ENCODE data around the gene GAK.

The GAK gene

DNA sequence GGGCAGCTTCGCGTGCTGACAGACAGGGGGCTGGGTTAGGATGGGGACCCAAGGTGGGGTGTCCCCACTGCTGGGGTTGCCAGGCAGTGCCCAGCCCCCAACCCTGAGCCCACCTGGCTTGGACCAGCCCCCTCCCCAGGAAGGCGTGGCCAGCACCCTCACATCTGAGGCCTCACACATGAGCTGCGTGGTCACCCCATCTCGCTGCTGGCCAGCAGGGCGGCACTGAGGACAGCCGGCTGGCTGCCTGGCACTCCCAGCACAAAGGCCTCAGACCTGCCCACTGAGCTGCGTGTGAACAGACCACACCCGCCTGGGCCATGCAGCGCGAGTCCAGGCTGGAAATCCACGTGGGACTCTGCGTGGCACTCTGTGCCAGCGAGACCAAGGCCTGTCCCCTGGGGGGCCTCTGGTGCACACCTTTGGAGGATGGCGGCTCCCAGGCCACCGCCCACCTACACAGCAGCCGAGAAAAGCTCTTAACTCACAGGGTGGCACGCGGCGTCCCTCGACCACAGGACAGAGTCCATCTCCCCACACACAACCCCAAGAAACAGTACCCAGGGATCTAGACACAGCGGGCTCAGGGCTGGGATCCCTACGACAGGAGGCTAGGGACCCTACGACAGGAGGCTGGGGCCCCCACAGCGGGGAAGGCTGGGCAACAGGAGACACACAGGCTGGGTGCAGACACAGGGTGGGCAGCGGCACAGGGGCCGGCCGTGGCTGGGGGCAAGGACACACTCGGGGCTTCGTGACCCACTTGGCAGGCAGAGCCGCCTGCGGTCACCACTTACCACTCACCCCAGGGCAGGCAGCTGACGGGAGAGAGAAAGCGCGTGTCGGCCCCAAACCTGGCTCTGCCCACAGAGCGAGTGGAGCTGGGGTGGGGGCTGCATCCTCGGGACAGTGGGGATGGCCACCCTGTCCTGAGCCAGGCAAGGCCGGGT is 31.4 kb upstream of the GAK start:
- no peak overlapping the region for H3K9ac ChIP-seq (ENCODE audit: low read length in 5 of 5)
- no peak overlapping the region for H3K27ac ChIP-seq (ENCODE audit: low read depth, low read length)
- no peaks in the 10 kb centered on the region for H3K9me3 ChIP-seq (ENCODE audit: control insufficient read depth in 5 of 5, low read length in 5 of 5)
- peaks cover 0 to 1% (median 0%) of the 10 kb centered on the region in 5 donors for H3K27me3 ChIP-seq (ENCODE audit: control insufficient read depth in 5 of 5, insufficient read depth in 4 of 5, low read length in 5 of 5)
- H3K4me1 ChIP-seq (ENCODE audit: control insufficient read depth in 5 of 5, insufficient read depth in 5 of 5, low read length in 5 of 5) = no peaks in the 10 kb centered on the region
- no peak overlapping the region for H3K4me3 ChIP-seq (ENCODE audit: low read depth in 1 of 5, low read length in 5 of 5)
- peaks cover 0 to 83% (median 63%) of the 10 kb centered on the region in 5 donors for H3K36me3 ChIP-seq (ENCODE audit: control insufficient read depth in 5 of 5, insufficient read depth in 5 of 5, low read length in 5 of 5)

DNA sequence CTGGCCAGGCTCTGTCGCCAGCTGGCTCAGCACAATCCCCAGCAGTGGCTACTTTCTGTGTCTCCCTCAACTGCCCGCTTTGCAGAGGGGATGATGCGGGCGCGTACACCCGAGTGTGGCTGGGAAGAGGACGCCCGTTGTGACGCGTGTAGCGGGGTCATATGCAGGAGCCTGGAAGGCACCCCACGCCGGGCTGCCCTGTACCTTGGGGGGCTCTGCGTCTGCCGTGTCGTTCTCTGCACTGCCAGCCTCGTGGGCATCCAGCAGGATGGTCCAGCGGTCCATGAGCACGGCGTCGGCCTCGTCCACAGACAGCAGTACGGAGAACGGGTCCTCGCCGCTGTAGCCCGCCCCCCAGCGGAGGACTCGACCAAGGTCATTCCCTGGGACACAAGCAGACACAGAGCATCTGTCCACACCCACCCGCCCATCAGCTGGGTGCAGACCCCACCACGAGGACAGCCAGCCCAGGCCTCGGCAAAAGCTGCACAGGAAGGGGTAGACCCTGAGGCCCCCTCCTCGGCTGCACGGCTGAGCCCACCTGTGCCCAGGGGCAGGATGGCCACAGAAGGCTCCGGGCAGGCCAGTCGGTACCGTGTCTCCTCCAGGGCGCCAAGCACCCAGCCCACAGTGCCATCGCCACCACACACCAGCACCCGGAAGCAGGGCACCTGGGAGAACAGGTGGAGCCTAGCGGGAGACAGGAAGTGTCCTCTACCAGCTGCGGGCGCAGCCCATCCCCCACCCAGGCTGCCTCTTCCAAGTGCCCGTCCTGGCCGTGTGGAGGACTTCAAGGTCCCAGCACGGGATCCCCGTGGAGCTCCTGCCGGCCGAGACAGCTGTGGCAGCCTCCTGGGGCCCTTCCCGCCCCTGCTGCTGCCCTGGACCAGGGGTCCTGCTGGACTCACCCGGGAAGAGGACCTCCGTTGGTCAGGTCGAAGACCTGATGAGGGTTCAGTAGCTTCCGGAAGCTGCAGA is 30.4 kb upstream of the GAK start:
- Histone ChIP-seq H3K9ac (ENCODE audit: low read length in 5 of 5) (no peak overlapping the region), H3K27ac (ENCODE audit: low read depth, low read length) (no peak overlapping the region), H3K9me3 (ENCODE audit: control insufficient read depth in 5 of 5, low read length in 5 of 5) (no peaks in the 10 kb centered on the region), H3K27me3 (ENCODE audit: control insufficient read depth in 5 of 5, insufficient read depth in 4 of 5, low read length in 5 of 5) (no peaks in the 10 kb centered on the region), H3K4me1 (ENCODE audit: control insufficient read depth in 5 of 5, insufficient read depth in 5 of 5, low read length in 5 of 5) (no peaks in the 10 kb centered on the region), H3K36me3 (ENCODE audit: control insufficient read depth in 5 of 5, insufficient read depth in 5 of 5, low read length in 5 of 5) (peaks cover 0 to 93% (median 73%) of the 10 kb centered on the region in 5 donors), H3K4me3 (ENCODE audit: low read depth in 1 of 5, low read length in 5 of 5) (no peak overlapping the region)

DNA sequence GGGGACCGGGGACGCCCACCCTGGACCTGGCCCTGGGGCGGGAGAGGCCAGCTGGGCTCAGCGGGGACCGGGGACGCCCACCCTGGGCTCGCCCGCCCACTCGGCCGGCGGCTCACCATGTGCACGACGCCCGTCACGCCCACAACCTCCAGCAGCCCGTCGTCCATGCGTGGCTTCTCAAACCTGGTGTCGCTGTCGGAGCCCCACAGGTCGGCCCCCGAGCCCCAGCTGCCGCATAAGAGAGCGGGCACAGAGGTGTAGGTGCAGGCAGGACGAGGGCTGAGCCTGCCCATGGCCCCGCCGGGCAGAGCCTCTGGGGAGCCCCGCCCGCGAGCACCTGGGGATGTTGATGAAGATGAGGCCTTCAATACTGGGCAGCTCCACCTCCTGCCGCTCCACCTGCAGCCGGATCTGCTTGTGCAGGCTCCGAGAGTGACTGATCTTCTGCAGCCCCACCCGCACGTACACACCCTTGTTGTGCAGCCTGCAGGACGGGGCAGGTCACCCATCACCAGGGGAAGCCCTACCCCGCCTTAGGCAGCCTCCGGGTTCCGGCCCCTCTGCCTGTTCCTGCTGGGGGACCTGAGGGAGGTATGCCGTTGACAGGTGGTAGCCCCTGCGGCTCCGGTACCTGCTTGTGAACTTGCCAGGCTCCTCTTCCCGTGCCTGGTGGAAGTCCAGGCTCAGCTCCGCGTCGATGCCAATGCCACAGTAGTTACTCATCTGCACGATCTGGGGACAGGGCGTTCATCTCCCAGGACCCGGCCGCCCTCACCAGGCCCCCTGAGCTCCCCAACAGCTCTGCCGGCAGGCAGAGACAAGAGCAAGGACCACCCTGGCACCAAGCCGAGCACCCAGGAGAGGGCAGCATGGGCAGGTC is 29.5 kb upstream of the GAK start:
- H3K4me1 ChIP-seq (ENCODE audit: control insufficient read depth in 5 of 5, insufficient read depth in 5 of 5, low read length in 5 of 5) = no peaks in the 10 kb centered on the region
- H3K27me3 ChIP-seq (ENCODE audit: control insufficient read depth in 5 of 5, insufficient read depth in 4 of 5, low read length in 5 of 5) = no peaks in the 10 kb centered on the region
- H3K27ac ChIP-seq (ENCODE audit: low read depth, low read length) = no peak overlapping the region
- H3K36me3 ChIP-seq (ENCODE audit: control insufficient read depth in 5 of 5, insufficient read depth in 5 of 5, low read length in 5 of 5) = peaks cover 0 to 89% (median 74%) of the 10 kb centered on the region in 5 donors
- H3K4me3 ChIP-seq (ENCODE audit: low read depth in 1 of 5, low read length in 5 of 5) = no peak overlapping the region
- H3K9ac ChIP-seq (ENCODE audit: low read length in 5 of 5) = no peak overlapping the region
- H3K9me3 ChIP-seq (ENCODE audit: control insufficient read depth in 5 of 5, low read length in 5 of 5) = no peaks in the 10 kb centered on the region

DNA sequence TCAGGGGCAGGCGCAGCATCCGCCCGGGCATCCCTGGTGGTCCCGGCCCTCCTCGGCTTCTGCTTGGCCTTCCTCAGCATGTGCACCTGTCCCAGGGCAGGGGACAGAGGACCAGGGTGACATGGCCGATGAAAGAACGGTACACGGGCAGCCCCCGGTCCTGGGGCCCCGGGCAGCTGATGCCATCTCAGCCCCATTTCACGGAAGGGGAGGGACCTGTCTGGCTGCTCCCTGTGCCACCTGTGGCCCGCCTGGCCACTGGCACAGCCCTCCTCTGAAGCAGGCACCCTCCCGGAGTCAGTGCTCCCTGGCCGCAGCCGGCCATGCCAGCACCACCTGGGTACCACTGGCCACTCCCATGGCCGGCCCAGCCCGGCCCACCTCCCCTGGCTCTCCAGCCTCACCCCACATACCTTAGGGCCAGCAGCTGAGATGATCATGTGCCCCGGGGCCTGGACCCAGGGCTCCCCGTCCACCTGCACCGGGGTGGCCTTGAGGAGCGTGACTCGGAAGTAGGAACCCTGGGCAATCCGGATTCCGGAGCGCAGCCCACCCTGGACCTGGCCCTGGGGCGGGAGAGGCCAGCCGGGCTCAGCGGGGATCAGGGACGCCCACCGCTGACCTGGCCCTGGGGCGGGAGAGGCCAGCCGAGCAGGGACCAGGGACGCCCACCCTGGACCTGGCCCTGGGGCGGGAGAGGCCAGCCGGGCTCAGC is 28.7 kb upstream of the GAK start:
- Histone ChIP-seq H3K4me1 (ENCODE audit: control insufficient read depth in 5 of 5, insufficient read depth in 5 of 5, low read length in 5 of 5) (no peaks in the 10 kb centered on the region), H3K27ac (ENCODE audit: low read depth, low read length) (no peak overlapping the region), H3K9me3 (ENCODE audit: control insufficient read depth in 5 of 5, low read length in 5 of 5) (no peaks in the 10 kb centered on the region), H3K4me3 (ENCODE audit: low read depth in 1 of 5, low read length in 5 of 5) (no peak overlapping the region), H3K27me3 (ENCODE audit: control insufficient read depth in 5 of 5, insufficient read depth in 4 of 5, low read length in 5 of 5) (no peaks in the 10 kb centered on the region), H3K9ac (ENCODE audit: low read length in 5 of 5) (no peak overlapping the region), H3K36me3 (ENCODE audit: control insufficient read depth in 5 of 5, insufficient read depth in 5 of 5, low read length in 5 of 5) (peaks cover 0 to 84% (median 67%) of the 10 kb centered on the region in 5 donors)

DNA sequence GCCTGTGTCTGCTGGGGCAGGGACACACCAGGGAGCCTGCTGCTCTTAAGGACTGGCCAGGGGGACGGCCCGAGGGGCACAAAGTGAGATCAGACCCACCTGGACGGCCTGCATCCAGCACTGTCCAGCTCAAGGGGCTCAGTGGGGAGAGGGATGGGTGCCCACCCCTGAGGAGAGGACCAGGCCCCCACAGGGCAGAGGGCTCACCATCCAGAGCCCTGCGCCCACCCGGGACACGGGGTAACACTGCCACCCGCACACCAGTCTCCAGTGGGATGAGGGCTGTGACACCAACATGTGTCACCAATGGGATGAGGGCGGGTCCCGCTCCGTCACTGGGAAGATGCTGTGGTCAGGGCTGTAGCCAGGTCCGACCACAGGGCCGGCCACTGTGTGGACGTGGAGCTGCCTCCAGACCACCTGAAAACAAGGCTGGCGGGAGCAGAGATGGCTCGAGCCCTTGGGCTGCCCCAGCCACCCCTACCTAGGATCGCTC is 28.1 kb upstream of the GAK start:
- H3K36me3 ChIP-seq (ENCODE audit: control insufficient read depth in 5 of 5, insufficient read depth in 5 of 5, low read length in 5 of 5) = peaks cover 0 to 84% (median 67%) of the 10 kb centered on the region in 5 donors
- no peak overlapping the region for H3K9ac ChIP-seq (ENCODE audit: low read length in 5 of 5)
- H3K27ac ChIP-seq (ENCODE audit: low read depth, low read length) = no peak overlapping the region
- no peaks in the 10 kb centered on the region for H3K4me1 ChIP-seq (ENCODE audit: control insufficient read depth in 5 of 5, insufficient read depth in 5 of 5, low read length in 5 of 5)
- H3K27me3 ChIP-seq (ENCODE audit: control insufficient read depth in 5 of 5, insufficient read depth in 4 of 5, low read length in 5 of 5) = no peaks in the 10 kb centered on the region
- no peak overlapping the region for H3K4me3 ChIP-seq (ENCODE audit: low read depth in 1 of 5, low read length in 5 of 5)
- H3K9me3 ChIP-seq (ENCODE audit: control insufficient read depth in 5 of 5, low read length in 5 of 5) = no peaks in the 10 kb centered on the region

DNA sequence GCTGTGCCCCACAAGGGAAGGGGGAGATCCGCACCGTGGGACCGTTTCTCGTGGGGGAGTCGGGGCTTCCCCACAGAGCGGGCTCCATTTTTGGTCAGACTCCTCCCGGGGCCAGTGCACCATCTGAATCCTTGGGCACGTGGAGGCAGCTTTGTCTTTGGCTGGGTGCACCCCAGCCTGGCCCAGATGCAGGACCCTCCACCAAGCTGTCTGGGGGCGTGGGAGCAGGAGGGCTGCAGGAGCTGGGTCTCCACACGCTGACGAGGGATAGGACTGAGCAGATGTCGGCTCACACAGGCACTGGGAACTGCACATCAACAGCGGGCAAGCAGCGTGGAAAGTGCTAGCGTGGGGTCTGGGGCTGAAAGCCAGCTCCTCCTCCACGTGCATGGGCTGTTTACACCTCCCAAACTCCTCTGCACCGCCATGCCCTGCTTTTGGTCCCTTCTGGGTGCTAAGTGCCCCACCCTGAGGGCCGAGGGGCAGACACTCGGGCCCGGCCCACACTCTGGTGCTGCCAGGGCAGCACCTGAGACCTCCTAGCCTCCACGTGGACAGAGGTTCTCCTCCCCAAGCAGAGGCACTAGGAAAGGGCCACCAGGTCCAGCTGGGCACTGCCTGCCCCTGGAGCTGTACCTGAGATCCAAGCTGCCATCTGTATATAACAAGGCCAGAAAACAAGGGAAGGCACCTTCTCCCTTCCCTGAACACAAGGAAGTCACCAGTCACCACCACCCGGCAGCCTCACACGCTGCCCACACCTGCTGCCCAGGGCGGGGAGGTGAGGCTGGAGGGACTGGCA is 27.4 kb upstream of the GAK start:
- H3K4me1 ChIP-seq (ENCODE audit: control insufficient read depth in 5 of 5, insufficient read depth in 5 of 5, low read length in 5 of 5) = no peaks in the 10 kb centered on the region
- no peaks in the 10 kb centered on the region for H3K27me3 ChIP-seq (ENCODE audit: control insufficient read depth in 5 of 5, insufficient read depth in 4 of 5, low read length in 5 of 5)
- H3K4me3 ChIP-seq (ENCODE audit: low read depth in 1 of 5, low read length in 5 of 5) = no peak overlapping the region
- no peaks in the 10 kb centered on the region for H3K9me3 ChIP-seq (ENCODE audit: control insufficient read depth in 5 of 5, low read length in 5 of 5)
- H3K36me3 ChIP-seq (ENCODE audit: control insufficient read depth in 5 of 5, insufficient read depth in 5 of 5, low read length in 5 of 5) = peaks cover 0 to 84% (median 67%) of the 10 kb centered on the region in 5 donors
- no peak overlapping the region for H3K27ac ChIP-seq (ENCODE audit: low read depth, low read length)
- no peak overlapping the region for H3K9ac ChIP-seq (ENCODE audit: low read length in 5 of 5)

DNA sequence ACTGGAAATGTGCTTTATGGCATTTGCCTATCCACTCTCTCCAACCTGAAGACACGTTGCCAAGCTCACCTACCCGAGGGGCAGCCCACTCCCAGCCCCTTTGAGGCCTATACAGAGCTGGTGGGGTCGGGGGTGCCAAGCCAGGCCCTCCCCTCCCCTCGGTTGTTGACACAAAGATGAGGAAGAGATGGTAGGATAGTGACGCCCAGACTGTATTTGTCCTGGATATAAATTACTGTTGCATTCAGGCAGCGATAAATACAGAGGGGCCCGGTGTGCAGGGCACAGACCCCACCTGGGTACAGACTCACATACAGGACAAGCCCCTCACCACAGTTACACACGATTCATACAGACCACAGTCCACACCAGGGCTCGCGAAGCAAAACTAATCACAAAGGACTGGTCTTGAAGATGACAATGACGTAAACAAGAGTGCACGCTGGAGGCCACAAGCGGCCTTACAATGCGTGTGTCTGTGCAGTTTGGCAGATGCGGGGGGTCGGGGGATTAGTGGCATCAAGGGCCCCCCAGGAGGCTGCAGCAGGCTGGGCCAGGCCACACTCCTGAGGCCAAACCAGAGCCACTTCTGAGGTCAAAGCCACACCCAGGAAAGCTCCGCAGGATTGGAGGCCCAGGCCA is 26.7 kb upstream of the GAK start:
- no peak overlapping the region for H3K4me3 ChIP-seq (ENCODE audit: low read depth in 1 of 5, low read length in 5 of 5)
- no peaks in the 10 kb centered on the region for H3K9me3 ChIP-seq (ENCODE audit: control insufficient read depth in 5 of 5, low read length in 5 of 5)
- H3K27ac ChIP-seq (ENCODE audit: low read depth, low read length) = no peak overlapping the region
- H3K27me3 ChIP-seq (ENCODE audit: control insufficient read depth in 5 of 5, insufficient read depth in 4 of 5, low read length in 5 of 5) = no peaks in the 10 kb centered on the region
- H3K4me1 ChIP-seq (ENCODE audit: control insufficient read depth in 5 of 5, insufficient read depth in 5 of 5, low read length in 5 of 5) = no peaks in the 10 kb centered on the region
- H3K9ac ChIP-seq (ENCODE audit: low read length in 5 of 5) = no peak overlapping the region
- peaks cover 0 to 86% (median 64%) of the 10 kb centered on the region in 5 donors for H3K36me3 ChIP-seq (ENCODE audit: control insufficient read depth in 5 of 5, insufficient read depth in 5 of 5, low read length in 5 of 5)

DNA sequence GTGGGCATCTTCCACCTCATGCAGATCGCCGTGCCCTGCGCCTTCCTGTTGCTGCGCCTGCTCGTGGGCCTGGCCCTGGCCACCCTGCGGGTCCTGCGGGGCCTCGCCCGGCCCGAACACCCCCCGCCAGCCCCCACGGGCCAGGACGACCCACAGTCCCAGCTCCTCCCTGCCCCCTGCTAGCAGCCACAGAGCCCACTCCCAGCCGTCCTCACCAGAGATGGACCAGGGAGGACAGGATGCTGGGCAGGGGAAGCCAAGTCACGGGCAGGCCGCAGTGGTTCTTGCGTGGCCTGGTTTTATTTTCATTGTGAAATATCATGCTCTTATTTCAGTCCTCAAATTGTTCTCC is 26.2 kb upstream of the GAK start:
- no peak overlapping the region for H3K27ac ChIP-seq (ENCODE audit: low read depth, low read length)
- H3K27me3 ChIP-seq (ENCODE audit: control insufficient read depth in 5 of 5, insufficient read depth in 4 of 5, low read length in 5 of 5) = no peaks in the 10 kb centered on the region
- H3K4me3 ChIP-seq (ENCODE audit: low read depth in 1 of 5, low read length in 5 of 5) = no peak overlapping the region
- no peaks in the 10 kb centered on the region for H3K4me1 ChIP-seq (ENCODE audit: control insufficient read depth in 5 of 5, insufficient read depth in 5 of 5, low read length in 5 of 5)
- H3K9me3 ChIP-seq (ENCODE audit: control insufficient read depth in 5 of 5, low read length in 5 of 5) = no peaks in the 10 kb centered on the region
- peaks cover 0 to 87% (median 67%) of the 10 kb centered on the region in 5 donors for H3K36me3 ChIP-seq (ENCODE audit: control insufficient read depth in 5 of 5, insufficient read depth in 5 of 5, low read length in 5 of 5)
- H3K9ac ChIP-seq (ENCODE audit: low read length in 5 of 5) = no peak overlapping the region

Data from subcutaneous abdominal adipose tissue (tissue), 5 donors.